Uterus (tissue), 4 donors: ENCODE results near the gene TMEM158. TPM values are rescaled to one million over a fixed set of nuclear protein-coding genes. Genes with fewer than 3 reads are reported as not detected.

Source experiments
- DNase-seq, 2 donors: peaks; one replicate each; pipeline ENCODE4 v3.0.0-alpha.2; 2019 to 2020
- H3K27ac ChIP-seq, 2 donors: fragments of 200-600 bp; sonication (generic); 1 replicate in 1 of 2; 2 replicates in 1 of 2; pipeline ENCODE4 v1.5.1; 2016 to 2018
- H3K27me3 ChIP-seq, 2 donors: fragments of 200-600 bp; sonication (generic); one replicate each; pipeline ENCODE4 v1.5.1; 2018 to 2019; ENCODE audit warnings: control low read depth in 1 of 2
- H3K36me3 ChIP-seq, 2 donors: fragments of 200-600 bp; sonication (generic); one replicate each; pipeline ENCODE4 v1.5.1; 2019; ENCODE audit warnings: control low read depth in 1 of 2
- H3K4me1 ChIP-seq, 2 donors: fragments of 200-600 bp; sonication (generic); one replicate each; pipeline ENCODE4 v1.5.1; 2018 to 2019; ENCODE audit warnings: control low read depth in 1 of 2
- H3K4me3 ChIP-seq, 2 donors: fragments of 200-600 bp; sonication (generic); 1 replicate in 1 of 2; 2 replicates in 1 of 2; pipeline ENCODE4 v1.5.1; 2018 to 2019; ENCODE audit warnings: mild to moderate bottlenecking in 1 of 2
- H3K9me3 ChIP-seq, 2 donors: fragments of 200-600 bp; sonication (generic); one replicate each; pipeline ENCODE4 v1.5.1; 2019; ENCODE audit warnings: control low read depth in 1 of 2
- CTCF ChIP-seq, 4 experiments: fragments of 200-600 bp in 2 of 4; fragments of 450-650 bp in 2 of 4; sonication (generic) in 2 of 4; IDR thresholded peaks; one replicate each; pipeline ENCODE4 v1.5.1; 2016 to 2019; ENCODE audit warnings: antibody characterized with exemption in 4 of 4, mild to moderate bottlenecking in 2 of 4, moderate library complexity in 1 of 4
- POLR2A ChIP-seq, 2 donors: fragments of 450-650 bp; IDR thresholded peaks; one replicate each; pipeline ENCODE4 v1.6.1; 2016; ENCODE audit warnings: antibody characterized with exemption in 2 of 2, mild to moderate bottlenecking in 1 of 2, moderate library complexity in 1 of 2
- intact Hi-C: fragments of 100-400 bp; cut with DNase I; formaldehyde crosslinking; loops from one replicate; pipeline ENCODE4 v1.15.1; 2023; ENCODE audit warnings: low total_unique reads
- total RNA-seq, 4 donors: library from RNA; depleted of rRNA in 3 of 4; stranded (reverse); fragments of >200 nt in 3 of 4; gene quantifications; one replicate each; pipeline versions ENCODE4 v1.1.0 to v1.2.4, GENCODE V29; 2014 to 2023
- donor health status: DM: yes; HTN: yes; CAD: no.

Gene TMEM158
- total RNA-seq, 4 donors from 2014 or later: 2.6 to 93.1 (median 47.8) TPM

GRCh38 chr3:45218578-45219390 is 7.3 kb downstream of the TMEM158 start:
- Histone ChIP-seq H3K27me3 (no peaks in the 10 kb centered on the region), H3K4me3 (no peak overlapping the region), H3K27ac (peak overlapping the region; percentile 56 to 89), H3K36me3 (no peaks in the 10 kb centered on the region), H3K4me1 (peaks cover 3 to 7% of the 10 kb centered on the region in 2 donors), H3K9me3 (no peaks in the 10 kb centered on the region)
- TF ChIP-seq POLR2A (IDR thresholded peaks at IDR 0.05) (no peak), CTCF (IDR thresholded peaks at IDR 0.05) (no peak)
- peak; percentile 43 to 68 for DNase-seq
- intact Hi-C loops: loop anchor here (10.0 kb wide), 1 partner anchor 174 kb away; no protein-coding TSS in a partner anchor

GRCh38 chr3:45216021-45216609 is 10.0 kb downstream of the TMEM158 start:
- intact Hi-C loops: loop anchor here (10.0 kb wide), 1 partner anchor 171 kb away; no protein-coding TSS in a partner anchor
- Histone ChIP-seq H3K4me1 (peaks cover 0 to 3% of the 10 kb centered on the region in 2 donors), H3K27ac (peak overlapping the region; percentile 83 to 89), H3K9me3 (no peaks in the 10 kb centered on the region), H3K4me3 (no peak overlapping the region), H3K36me3 (no peaks in the 10 kb centered on the region), H3K27me3 (no peaks in the 10 kb centered on the region)
- TF ChIP-seq POLR2A (IDR thresholded peaks at IDR 0.05) (no peak), CTCF (IDR thresholded peaks at IDR 0.05) (no peak)
- DNase-seq: no peak

GRCh38 chr3:45215466-45215865 is 10.6 kb downstream of the TMEM158 start:
- TF ChIP-seq CTCF (IDR thresholded peaks at IDR 0.05): no peak
- H3K27me3 ChIP-seq: no peaks in the 10 kb centered on the region
- H3K4me3 ChIP-seq: no peak overlapping the region
- no peaks in the 10 kb centered on the region for H3K36me3 ChIP-seq
- peak overlapping the region; percentile 83 to 89 for H3K27ac ChIP-seq
- no peaks in the 10 kb centered on the region for H3K9me3 ChIP-seq
- peaks cover 0 to 3% of the 10 kb centered on the region in 2 donors for H3K4me1 ChIP-seq
- intact Hi-C loops: loop anchor here (10.0 kb wide), 1 partner anchor 171 kb away; no protein-coding TSS in a partner anchor
- no peak for DNase-seq

GRCh38 chr3:45214061-45214680 is 11.9 kb downstream of the TMEM158 start:
- Histone ChIP-seq H3K4me3 (no peak overlapping the region), H3K27me3 (no peaks in the 10 kb centered on the region), H3K27ac (peak overlapping the region; percentile 83 to 89), H3K36me3 (no peaks in the 10 kb centered on the region), H3K4me1 (peaks cover 5 to 10% of the 10 kb centered on the region in 2 donors), H3K9me3 (no peaks in the 10 kb centered on the region)
- no peak for DNase-seq
- intact Hi-C loops: loop anchor here (5.0 to 10.0 kb wide), 2 partner anchors 97 to 169 kb away; no protein-coding TSS in a partner anchor
- TF ChIP-seq POLR2A (IDR thresholded peaks at IDR 0.05): no peak

GRCh38 chr3:45212095-45212468 is 14.0 kb downstream of the TMEM158 start:
- H3K9me3 ChIP-seq: no peaks in the 10 kb centered on the region
- DNase-seq: peak in 1 of 2 donors; percentile 46
- H3K27me3 ChIP-seq: no peaks in the 10 kb centered on the region
- H3K36me3 ChIP-seq: no peaks in the 10 kb centered on the region
- peak overlapping the region; percentile 83 to 89 for H3K27ac ChIP-seq
- peak overlapping the region; percentile 8 to 19 for H3K4me3 ChIP-seq
- H3K4me1 ChIP-seq: peaks cover 5 to 10% of the 10 kb centered on the region in 2 donors
- intact Hi-C loops: loop anchor here (5.0 to 10.0 kb wide), 2 partner anchors 95 to 167 kb away; no protein-coding TSS in a partner anchor
- TF ChIP-seq POLR2A (IDR thresholded peaks at IDR 0.05) (peak in 1 of 2 donors; percentile 16), CTCF (IDR thresholded peaks at IDR 0.05) (peak in 1 of 4 experiments; percentile 7)
